DND-41 (cell line): ENCODE data around the gene GALK1.

Source experiments
- CTCF ChIP-seq: IDR thresholded peaks from 2 replicates; pipeline ENCODE4 v1.5.1; 2012; ENCODE audit warnings: borderline replicate concordance, low read length, moderate library complexity, mild to moderate bottlenecking; ENCODE audit not compliant: poor library complexity, severe bottlenecking; ENCODE audit errors: extremely low read depth
- EZH2 ChIP-seq: IDR thresholded peaks from 3 replicates; pipeline ENCODE4 v1.6.1; 2012; ENCODE audit warnings: borderline replicate concordance, low read depth, mild to moderate bottlenecking, moderate library complexity, low read length, inconsistent platforms; ENCODE audit not compliant: severe bottlenecking

GRCh38 chr17:75740631-75741077 lies 24.3 kb downstream of the GALK1 start:
- TF ChIP-seq CTCF (no peak), EZH2 (no peak)
